LNCAP (cell line): ENCODE results near the gene TAGLN2.

Source experiments
- CTCF ChIP-seq: fragments of 450-650 bp; IDR thresholded peaks from 2 replicates; pipeline ENCODE4 v1.5.1; 2017; ENCODE audit warnings: mild to moderate bottlenecking

The TAGLN2 gene

GRCh38 chr1:159924791-159925718 is at the start of gene TAGLN2:
TSS of gene TAGLN2 (minus strand) at chr1:159925507. CDS start at chr1:159920509, 4,998 bp downstream.
- TF ChIP-seq CTCF = no peak

- no peak for TF ChIP-seq CTCF
Observed at GRCh38 chr1:159974350-159974965, 49.2 kb upstream of the TAGLN2 start.

GRCh38 chr1:159973350-159973940 is 48.1 kb upstream of the TAGLN2 start:
- TF ChIP-seq CTCF = no peak

- no peak for TF ChIP-seq CTCF
Observed at GRCh38 chr1:159972443-159973205, 47.3 kb upstream of the TAGLN2 start.

GRCh38 chr1:159970932-159971342 is 45.6 kb upstream of the TAGLN2 start:
- no peak for TF ChIP-seq CTCF

DNA sequence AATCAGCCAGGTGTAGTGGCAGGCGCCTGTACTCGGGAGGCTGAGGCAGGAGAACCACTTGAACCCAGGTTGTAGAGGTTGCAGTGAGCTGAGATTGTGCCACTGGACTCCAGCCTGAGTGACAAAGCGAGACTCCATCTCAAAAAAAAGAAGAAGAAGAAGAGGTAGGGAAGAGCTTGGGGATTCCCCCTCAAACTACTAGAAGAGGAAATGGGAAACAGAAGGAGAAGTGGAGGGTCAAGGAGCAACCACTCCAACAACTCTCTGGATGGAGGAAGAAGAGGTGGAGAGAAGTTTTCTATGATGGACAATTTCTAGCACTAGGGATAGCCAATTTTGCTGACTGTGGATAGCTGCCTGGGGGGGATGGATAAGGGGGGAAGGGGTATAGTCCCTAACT is 43.6 kb upstream of the TAGLN2 start:
- TF ChIP-seq CTCF = no peak

DNA sequence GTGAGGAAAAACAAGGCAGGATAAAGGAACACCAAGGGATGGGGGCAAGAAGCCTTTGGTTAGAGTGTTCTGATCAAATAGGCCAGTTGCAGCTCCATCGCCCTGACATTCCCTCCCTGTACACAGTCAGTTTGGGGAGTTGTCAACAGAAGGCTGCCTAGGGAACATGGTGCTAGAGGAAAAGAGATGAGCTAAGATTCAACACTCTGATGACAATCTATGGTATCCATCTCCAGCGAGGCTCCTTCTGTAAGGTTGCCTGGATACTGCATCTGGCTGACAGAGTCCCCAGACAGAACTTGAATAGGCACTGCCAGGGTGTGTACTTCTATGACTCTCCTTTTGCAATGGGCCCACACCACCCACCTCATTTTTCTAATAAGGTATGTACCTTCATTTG is 40.0 kb upstream of the TAGLN2 start:
- TF ChIP-seq CTCF = no peak
